Testis (tissue), 2 donors: Measurements from ENCODE around the gene NSUN3.

ENCODE experiments used
- POLR2A ChIP-seq: fragments of 450-650 bp; IDR thresholded peaks from one replicate; pipeline ENCODE4 v1.6.1; 2017; ENCODE audit warnings: antibody characterized with exemption, mild to moderate bottlenecking, moderate library complexity
- TF ChIP-seq, protein P1 (sequence below), 3 experiments: fragments of 450-650 bp in 2 of 3; fragments of 200-600 bp in 1 of 3; sonication (generic) in 1 of 3; IDR thresholded peaks; one replicate each; pipeline ENCODE4 v1.5.1; 2016 to 2019; ENCODE audit warnings: antibody characterized with exemption in 3 of 3, mild to moderate bottlenecking in 2 of 3, moderate library complexity in 1 of 3

DNA sequence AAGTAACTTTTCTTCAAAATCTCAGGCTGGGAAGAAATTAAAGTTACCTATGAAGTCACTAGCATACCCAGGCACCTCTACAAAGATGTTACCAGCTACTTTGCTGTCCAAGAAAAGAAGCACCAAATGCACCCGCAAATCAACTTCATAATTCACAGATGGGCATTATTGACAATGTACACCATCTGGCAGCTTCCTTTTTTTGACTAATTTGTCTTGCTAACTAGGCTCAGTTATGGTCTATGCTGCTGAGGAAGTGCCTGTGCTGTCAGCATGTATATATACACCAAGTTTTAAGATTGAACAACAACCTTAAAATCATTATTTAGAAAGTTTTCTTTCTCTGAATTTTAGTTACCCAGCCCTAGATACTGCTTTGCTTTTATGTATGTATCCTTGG, 93.8 kb downstream of the NSUN3 start:
- no peak for TF ChIP-seq POLR2A
- TF ChIP-seq, protein P1, sequence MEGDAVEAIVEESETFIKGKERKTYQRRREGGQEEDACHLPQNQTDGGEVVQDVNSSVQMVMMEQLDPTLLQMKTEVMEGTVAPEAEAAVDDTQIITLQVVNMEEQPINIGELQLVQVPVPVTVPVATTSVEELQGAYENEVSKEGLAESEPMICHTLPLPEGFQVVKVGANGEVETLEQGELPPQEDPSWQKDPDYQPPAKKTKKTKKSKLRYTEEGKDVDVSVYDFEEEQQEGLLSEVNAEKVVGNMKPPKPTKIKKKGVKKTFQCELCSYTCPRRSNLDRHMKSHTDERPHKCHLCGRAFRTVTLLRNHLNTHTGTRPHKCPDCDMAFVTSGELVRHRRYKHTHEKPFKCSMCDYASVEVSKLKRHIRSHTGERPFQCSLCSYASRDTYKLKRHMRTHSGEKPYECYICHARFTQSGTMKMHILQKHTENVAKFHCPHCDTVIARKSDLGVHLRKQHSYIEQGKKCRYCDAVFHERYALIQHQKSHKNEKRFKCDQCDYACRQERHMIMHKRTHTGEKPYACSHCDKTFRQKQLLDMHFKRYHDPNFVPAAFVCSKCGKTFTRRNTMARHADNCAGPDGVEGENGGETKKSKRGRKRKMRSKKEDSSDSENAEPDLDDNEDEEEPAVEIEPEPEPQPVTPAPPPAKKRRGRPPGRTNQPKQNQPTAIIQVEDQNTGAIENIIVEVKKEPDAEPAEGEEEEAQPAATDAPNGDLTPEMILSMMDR (IDR thresholded peaks at IDR 0.05) = no peak
